Measurements from ENCODE around the gene DNAJC9. TPM values are rescaled to one million over a fixed set of nuclear protein-coding genes. Genes with fewer than 3 reads are reported as not detected.

Gene DNAJC9
- total RNA-seq, 2 experiments from 2014 or later: 70.7 to 71.6 TPM

DNA sequence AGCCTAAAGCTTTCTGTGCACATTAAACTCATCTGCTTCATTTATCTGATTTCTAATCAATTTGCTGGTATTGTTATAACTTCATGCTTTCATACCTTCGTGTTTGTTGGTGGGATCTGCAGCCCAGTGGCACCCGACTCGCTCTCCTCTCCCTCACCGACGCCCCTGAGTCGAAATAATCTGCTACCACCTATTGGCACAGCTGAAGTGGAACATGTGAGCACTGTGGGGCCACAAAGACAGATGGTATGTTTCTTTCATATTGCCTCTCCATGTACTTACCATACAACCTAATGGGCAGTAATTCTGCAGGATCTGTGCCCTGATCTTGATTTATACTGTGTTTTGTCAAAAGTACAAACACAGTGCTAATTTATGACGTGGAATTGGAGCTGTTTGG lies 12.4 kb downstream of the DNAJC9 start:
- ChIA-PET CTCF (interaction anchor here (0.9 to 1.5 kb wide), 2 partner anchors 8 to 12 kb away, joined by 3 to 5 read pairs; partner anchors contain the start of gene DNAJC9), POLR2A (interaction anchor here (1.7 kb wide), 1 partner anchor 12 kb away, joined by 12 read pairs; the partner anchor contains the start of gene DNAJC9)
- H3K9me3 Mint-ChIP-seq (ENCODE audit: insufficient read depth): no peaks in the 10 kb centered on the region
- DNase-seq: no peak
- H3K36me3 Mint-ChIP-seq (ENCODE audit: low read depth): peaks cover 43% of the 10 kb centered on the region
- H3K4me3 Mint-ChIP-seq: no peak overlapping the region
- ATAC-seq: no peak
- H3K27ac Mint-ChIP-seq: no peak overlapping the region
- no peaks in the 10 kb centered on the region for H3K27me3 Mint-ChIP-seq (ENCODE audit: low read depth)
- H3K4me1 Mint-ChIP-seq (ENCODE audit: low read depth): no peaks in the 10 kb centered on the region

DNA sequence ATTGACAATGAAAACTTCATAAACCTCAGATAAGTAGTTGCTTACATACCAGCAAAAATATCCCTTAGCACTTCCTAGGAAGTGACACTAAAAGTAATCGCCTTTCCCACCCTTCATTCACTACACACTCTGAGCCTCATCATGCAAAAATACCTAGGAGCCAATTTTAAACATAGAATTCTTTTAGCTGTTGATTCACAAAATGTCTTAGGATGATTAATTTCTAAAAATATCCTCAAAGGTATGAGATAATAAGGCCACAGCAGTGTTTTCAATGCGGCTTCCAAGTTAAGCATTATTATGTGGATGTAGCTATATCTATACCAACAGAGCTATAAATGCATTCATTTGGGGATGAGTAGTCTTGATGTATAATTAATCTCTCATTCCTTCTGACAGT lies 13.2 kb downstream of the DNAJC9 start:
- H3K36me3 Mint-ChIP-seq (ENCODE audit: low read depth): peaks cover 35% of the 10 kb centered on the region
- H3K9me3 Mint-ChIP-seq (ENCODE audit: insufficient read depth): no peaks in the 10 kb centered on the region
- H3K27me3 Mint-ChIP-seq (ENCODE audit: low read depth): no peaks in the 10 kb centered on the region
- DNase-seq (no peak), ATAC-seq (no peak)
- H3K27ac Mint-ChIP-seq: no peak overlapping the region
- ChIA-PET CTCF (interaction anchor here (0.7 to 1.5 kb wide), 2 partner anchors 11 to 13 kb away, joined by 4 to 5 read pairs; partner anchors contain the start of gene DNAJC9), POLR2A (interaction anchor here (1.7 kb wide), 1 partner anchor 13 kb away, joined by 12 read pairs; the partner anchor contains the start of gene DNAJC9)
- no peak overlapping the region for H3K4me3 Mint-ChIP-seq
- H3K4me1 Mint-ChIP-seq (ENCODE audit: low read depth): no peaks in the 10 kb centered on the region

DNA sequence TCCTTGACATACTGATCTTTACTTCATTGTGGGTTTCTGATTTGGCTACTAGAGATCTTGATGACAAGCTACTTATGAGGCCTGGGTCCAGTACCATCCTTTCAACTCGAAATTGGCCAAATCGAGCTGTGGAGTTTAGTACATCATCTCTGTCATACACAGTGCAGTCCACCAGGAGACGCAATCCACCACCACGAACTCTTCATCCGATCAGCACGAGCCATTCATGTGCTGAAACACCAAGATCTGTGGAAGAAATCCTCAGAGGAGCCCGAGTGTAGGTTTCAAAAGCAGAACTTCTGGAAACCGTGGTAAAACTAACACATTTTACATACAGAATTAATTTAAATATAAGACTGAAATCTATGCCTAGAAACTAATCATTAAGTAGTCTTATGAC lies 14.2 kb downstream of the DNAJC9 start:
- Mint-ChIP-seq H3K9me3 (ENCODE audit: insufficient read depth) (no peaks in the 10 kb centered on the region), H3K27me3 (ENCODE audit: low read depth) (no peaks in the 10 kb centered on the region), H3K4me1 (ENCODE audit: low read depth) (no peaks in the 10 kb centered on the region), H3K27ac (no peak overlapping the region), H3K36me3 (ENCODE audit: low read depth) (peaks cover 31% of the 10 kb centered on the region), H3K4me3 (no peak overlapping the region)
- POLR2A ChIA-PET: interaction anchor here (0.7 kb wide), 1 partner anchor 390 kb away, joined by 3 read pairs; no protein-coding TSS in a partner anchor
- ATAC-seq (no peak), DNase-seq (no peak)
- CTCF ChIA-PET: no interaction called here

DNA sequence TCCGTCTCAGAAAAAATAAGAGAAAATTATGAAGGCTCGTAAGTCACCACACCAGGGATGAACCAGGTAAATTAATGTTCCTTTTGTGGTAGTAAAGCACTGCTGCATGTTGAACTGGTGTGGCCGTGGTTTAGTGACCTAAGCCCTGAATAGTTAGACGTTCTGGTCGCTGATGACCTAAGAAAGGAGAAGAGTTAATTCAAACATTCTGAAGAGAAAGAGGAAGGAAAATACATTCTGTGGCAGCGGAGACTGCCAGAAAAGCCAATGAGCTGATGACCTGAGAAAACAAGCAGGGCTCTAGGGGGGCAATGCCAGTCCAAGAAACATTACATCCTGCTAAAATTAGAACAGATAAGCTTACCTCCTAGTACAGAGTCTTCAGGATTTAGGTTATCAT lies 17.5 kb downstream of the DNAJC9 start:
- CTCF ChIA-PET: no interaction called here
- H3K36me3 Mint-ChIP-seq (ENCODE audit: low read depth): peaks cover 12% of the 10 kb centered on the region
- POLR2A ChIA-PET: no interaction called here
- H3K27me3 Mint-ChIP-seq (ENCODE audit: low read depth): no peaks in the 10 kb centered on the region
- ATAC-seq (no peak), DNase-seq (no peak)
- H3K4me1 Mint-ChIP-seq (ENCODE audit: low read depth): no peaks in the 10 kb centered on the region
- H3K27ac Mint-ChIP-seq: no peak overlapping the region
- no peak overlapping the region for H3K4me3 Mint-ChIP-seq
- no peaks in the 10 kb centered on the region for H3K9me3 Mint-ChIP-seq (ENCODE audit: insufficient read depth)

DNA sequence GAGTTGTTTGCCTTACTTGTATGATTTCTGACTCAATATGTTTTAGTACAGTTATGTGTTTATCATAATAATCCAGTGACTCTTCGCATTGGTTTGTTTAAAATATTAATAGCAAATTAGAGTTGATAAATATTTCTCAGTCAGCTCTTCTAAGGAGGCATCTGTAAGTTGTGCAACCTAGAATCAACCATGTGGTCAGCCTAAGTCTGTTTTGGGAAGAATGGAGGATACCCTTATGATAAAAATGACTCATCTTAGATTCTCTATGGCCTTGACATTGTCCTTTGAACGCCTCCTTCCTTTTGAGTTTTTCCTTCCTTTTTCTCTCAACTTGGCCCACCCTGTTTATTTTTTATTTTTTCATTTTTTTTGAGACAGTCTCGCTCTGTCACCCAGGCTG lies 18.8 kb downstream of the DNAJC9 start:
- Mint-ChIP-seq H3K27ac (no peak overlapping the region), H3K4me3 (no peak overlapping the region)

DNA sequence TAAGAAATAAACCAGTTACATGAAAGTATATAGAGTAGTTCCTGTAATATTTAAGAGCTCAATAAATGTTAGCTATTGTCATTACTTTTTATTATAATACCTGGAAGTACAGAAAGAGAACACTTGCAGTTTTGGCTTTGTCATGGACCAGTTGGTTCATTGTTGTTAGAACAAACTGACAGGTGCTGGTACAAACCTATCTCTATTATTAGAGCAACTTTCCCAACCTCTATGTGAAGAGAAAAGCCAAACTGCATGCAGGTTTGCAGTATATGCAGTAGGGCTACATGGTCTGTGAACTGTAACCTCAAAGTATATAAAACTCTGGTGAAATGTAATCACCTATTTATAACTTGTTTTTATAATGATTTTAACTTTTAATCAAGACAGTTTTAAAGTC lies 20.4 kb downstream of the DNAJC9 start:
- DNase-seq (no peak), ATAC-seq (no peak)
- H3K27ac Mint-ChIP-seq: no peak overlapping the region
- CTCF ChIA-PET: interaction anchor here (0.9 kb wide), 1 partner anchor 9 kb away, joined by 3 read pairs; no protein-coding TSS in a partner anchor
- H3K4me1 Mint-ChIP-seq (ENCODE audit: low read depth): no peaks in the 10 kb centered on the region
- H3K9me3 Mint-ChIP-seq (ENCODE audit: insufficient read depth): no peaks in the 10 kb centered on the region
- POLR2A ChIA-PET: no interaction called here
- no peaks in the 10 kb centered on the region for H3K27me3 Mint-ChIP-seq (ENCODE audit: low read depth)
- H3K4me3 Mint-ChIP-seq: no peak overlapping the region
- H3K36me3 Mint-ChIP-seq (ENCODE audit: low read depth): peaks cover 7% of the 10 kb centered on the region

More for the DNA sequence above, 18.8 kb downstream of the DNAJC9 start:
- no peaks in the 10 kb centered on the region for H3K27me3 Mint-ChIP-seq (ENCODE audit: low read depth)
- H3K36me3 Mint-ChIP-seq (ENCODE audit: low read depth): peaks cover 9% of the 10 kb centered on the region
- H3K4me1 Mint-ChIP-seq (ENCODE audit: low read depth): no peaks in the 10 kb centered on the region
- no peaks in the 10 kb centered on the region for H3K9me3 Mint-ChIP-seq (ENCODE audit: insufficient read depth)
- ATAC-seq: no peak
- CTCF ChIA-PET: no interaction called here
- POLR2A ChIA-PET: no interaction called here
- no peak for DNase-seq

DNA sequence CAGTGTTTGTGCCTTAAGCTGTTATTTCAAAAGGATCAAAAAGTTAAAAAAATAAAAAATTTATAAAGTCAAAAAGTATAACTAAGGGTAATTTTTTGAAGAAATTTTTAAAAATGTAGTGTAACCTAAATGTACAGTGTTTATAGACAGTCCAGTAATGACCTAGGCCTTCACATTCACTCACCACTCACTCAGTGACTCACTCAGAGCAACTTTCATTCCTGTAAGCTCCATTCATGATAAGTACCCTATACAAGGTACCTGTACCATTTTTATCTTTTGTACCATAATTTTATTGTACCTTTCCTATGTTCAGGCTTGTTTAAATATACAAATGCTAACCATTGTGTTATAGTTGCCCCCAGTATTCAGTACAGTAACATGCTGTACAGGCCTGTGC lies 21.5 kb downstream of the DNAJC9 start:
- H3K4me1 Mint-ChIP-seq (ENCODE audit: low read depth): no peaks in the 10 kb centered on the region
- ChIA-PET CTCF (no interaction called here), POLR2A (no interaction called here)
- H3K9me3 Mint-ChIP-seq (ENCODE audit: insufficient read depth): no peaks in the 10 kb centered on the region
- H3K36me3 Mint-ChIP-seq (ENCODE audit: low read depth): peaks cover 5% of the 10 kb centered on the region
- no peak overlapping the region for H3K27ac Mint-ChIP-seq
- no peak for DNase-seq
- no peaks in the 10 kb centered on the region for H3K27me3 Mint-ChIP-seq (ENCODE audit: low read depth)
- no peak overlapping the region for H3K4me3 Mint-ChIP-seq
- no peak for ATAC-seq

DNA sequence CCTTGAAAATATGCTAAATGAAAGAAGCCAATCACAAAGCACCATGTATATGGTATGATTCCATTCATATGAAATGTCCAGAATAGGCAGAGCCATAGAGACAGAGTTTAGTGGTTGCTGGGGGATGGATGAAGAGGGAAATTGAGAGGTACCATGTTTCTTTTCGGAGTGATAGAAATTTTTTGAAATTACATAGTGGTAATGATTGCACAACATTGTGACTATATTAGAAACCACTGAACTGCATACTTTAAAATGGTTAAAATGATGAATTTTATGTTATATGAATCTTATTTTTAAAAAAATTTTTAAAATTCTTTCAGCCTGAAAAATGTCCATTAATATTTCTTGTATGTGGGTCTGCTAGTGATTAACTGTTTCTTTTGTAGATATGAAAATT lies 26.1 kb downstream of the DNAJC9 start:
- Mint-ChIP-seq H3K4me1 (ENCODE audit: low read depth) (no peaks in the 10 kb centered on the region), H3K36me3 (ENCODE audit: low read depth) (peaks cover 24% of the 10 kb centered on the region), H3K4me3 (no peak overlapping the region), H3K27ac (no peak overlapping the region), H3K9me3 (ENCODE audit: insufficient read depth) (no peaks in the 10 kb centered on the region), H3K27me3 (ENCODE audit: low read depth) (no peaks in the 10 kb centered on the region)
- CTCF ChIA-PET: no interaction called here
- ATAC-seq (no peak), DNase-seq (no peak)
- POLR2A ChIA-PET: no interaction called here

DNA sequence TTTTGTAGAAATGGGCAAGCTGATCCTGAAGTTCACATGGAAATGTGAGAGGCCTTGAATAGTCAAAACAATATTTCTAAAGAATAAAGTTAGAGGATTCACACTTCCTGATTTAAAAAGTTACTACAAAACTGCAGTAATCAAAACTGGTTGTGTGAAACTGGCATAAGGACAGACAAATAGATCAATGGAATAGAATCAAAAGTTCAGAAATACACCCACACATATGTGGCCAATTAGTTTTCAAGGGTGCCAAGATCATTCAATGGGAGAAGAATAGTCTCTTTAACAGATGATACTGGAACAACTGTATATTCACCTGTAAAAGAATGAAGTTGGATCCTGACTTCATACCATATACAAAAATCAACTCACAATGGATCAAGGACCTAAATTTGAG lies 27.7 kb downstream of the DNAJC9 start:
- peaks cover 29% of the 10 kb centered on the region for H3K36me3 Mint-ChIP-seq (ENCODE audit: low read depth)
- H3K4me3 Mint-ChIP-seq: no peak overlapping the region
- ChIA-PET POLR2A (no interaction called here), CTCF (interaction anchor here (1.0 to 1.5 kb wide), 5 partner anchors 12 to 122 kb away, joined by 3 to 4 read pairs (median 3); partner anchors contain the start of gene P4HA1)
- no peaks in the 10 kb centered on the region for H3K9me3 Mint-ChIP-seq (ENCODE audit: insufficient read depth)
- no peak overlapping the region for H3K27ac Mint-ChIP-seq
- no peaks in the 10 kb centered on the region for H3K27me3 Mint-ChIP-seq (ENCODE audit: low read depth)
- no peak for DNase-seq
- ATAC-seq: no peak
- H3K4me1 Mint-ChIP-seq (ENCODE audit: low read depth): no peaks in the 10 kb centered on the region

DNA sequence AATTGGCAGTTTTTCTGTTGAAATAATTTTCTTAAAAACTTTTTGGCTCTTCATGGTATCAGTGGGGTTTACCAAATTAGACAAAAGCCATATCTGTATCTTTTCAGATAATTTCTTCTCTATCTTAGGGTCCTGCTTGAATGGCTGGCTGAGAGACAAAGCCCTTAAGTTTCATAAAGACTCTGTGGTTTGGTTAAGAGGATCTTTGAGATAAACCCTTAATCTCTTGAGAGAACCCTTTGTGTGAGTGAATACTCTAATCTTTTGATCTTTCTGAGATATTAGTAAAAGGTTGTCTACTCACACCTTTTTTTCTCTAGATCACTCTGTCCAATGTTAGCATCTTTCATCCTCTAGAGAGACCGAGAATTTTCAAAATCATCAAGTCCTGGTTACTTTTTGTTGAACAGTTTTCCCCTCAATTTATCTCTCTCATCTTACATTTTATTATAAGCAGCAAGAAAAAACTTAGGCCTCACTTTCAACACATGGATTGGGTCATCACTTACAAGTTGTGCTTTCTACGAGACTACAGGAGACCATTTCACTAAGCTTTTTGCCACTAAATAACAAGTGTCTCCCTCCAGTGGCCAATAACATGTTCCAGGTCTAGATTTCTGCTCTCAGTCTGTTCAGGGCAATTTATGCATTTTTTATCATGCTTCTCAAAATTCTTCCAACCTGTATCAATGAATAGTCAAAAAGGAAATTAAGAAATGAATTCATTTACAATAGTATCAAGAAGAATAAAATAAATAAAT lies 28.4 kb downstream of the DNAJC9 start:
- DNase-seq (no peak), ATAC-seq (no peak)
- Mint-ChIP-seq H3K27me3 (ENCODE audit: low read depth) (no peaks in the 10 kb centered on the region), H3K4me3 (no peak overlapping the region), H3K27ac (no peak overlapping the region), H3K4me1 (ENCODE audit: low read depth) (no peaks in the 10 kb centered on the region), H3K9me3 (ENCODE audit: insufficient read depth) (no peaks in the 10 kb centered on the region), H3K36me3 (ENCODE audit: low read depth) (peaks cover 31% of the 10 kb centered on the region)
- ChIA-PET CTCF (interaction anchor here (1.0 to 1.5 kb wide), 6 partner anchors 11 to 122 kb away, joined by 3 to 5 read pairs (median 3); partner anchors contain the start of gene P4HA1), POLR2A (no interaction called here)

DNA sequence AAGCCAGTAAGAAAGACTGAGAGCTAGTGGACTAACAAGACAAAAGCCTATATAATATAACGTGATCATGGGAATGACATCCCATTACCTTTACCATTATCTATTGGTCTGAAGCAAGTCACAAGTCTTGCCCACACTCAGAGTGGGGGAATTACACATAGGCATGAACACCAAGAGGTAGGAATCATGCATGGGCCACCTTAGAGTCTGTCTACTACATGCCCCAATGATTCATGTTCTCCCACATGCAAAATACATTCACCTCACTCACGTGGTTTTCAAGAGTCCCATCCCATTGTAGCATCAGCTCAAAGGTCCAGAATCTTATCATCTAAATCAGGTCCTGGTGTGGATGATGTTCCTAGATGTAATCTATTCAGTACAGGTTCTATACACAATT lies 29.4 kb downstream of the DNAJC9 start:
- Mint-ChIP-seq H3K27me3 (ENCODE audit: low read depth) (no peaks in the 10 kb centered on the region), H3K9me3 (ENCODE audit: insufficient read depth) (no peaks in the 10 kb centered on the region), H3K27ac (no peak overlapping the region), H3K4me3 (no peak overlapping the region), H3K4me1 (ENCODE audit: low read depth) (no peaks in the 10 kb centered on the region), H3K36me3 (ENCODE audit: low read depth) (peaks cover 31% of the 10 kb centered on the region)
- CTCF ChIA-PET: interaction anchor here (1.0 to 1.5 kb wide), 3 partner anchors 10 to 47 kb away, joined by 3 to 5 read pairs (median 3); no protein-coding TSS in a partner anchor
- DNase-seq (no peak), ATAC-seq (no peak)
- POLR2A ChIA-PET: no interaction called here

DNA sequence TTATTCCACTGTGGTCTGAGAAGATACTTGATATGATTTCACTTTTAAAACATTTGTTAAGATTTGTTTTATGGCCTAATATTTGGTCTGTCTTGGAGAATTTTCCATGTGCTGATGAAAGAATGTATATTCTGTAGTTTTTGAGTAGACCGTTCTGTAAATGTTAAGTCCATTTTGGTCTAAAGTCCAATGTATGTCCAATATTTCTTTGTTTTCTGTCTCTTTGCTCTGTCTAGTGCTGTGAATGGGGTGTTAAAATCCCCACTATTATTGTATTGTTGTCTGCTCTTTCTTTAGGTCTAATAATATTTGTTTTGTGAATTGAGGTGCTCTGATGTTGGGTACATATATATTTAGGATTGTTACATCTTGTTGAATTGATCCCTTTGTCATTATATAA lies 31.3 kb downstream of the DNAJC9 start:
- DNase-seq (no peak), ATAC-seq (no peak)
- Mint-ChIP-seq H3K4me1 (ENCODE audit: low read depth) (no peaks in the 10 kb centered on the region), H3K27me3 (ENCODE audit: low read depth) (no peaks in the 10 kb centered on the region), H3K27ac (no peak overlapping the region), H3K9me3 (ENCODE audit: insufficient read depth) (no peaks in the 10 kb centered on the region), H3K36me3 (ENCODE audit: low read depth) (peaks cover 28% of the 10 kb centered on the region), H3K4me3 (no peak overlapping the region)
- ChIA-PET POLR2A (no interaction called here), CTCF (no interaction called here)

All from activated CD8-positive, alpha-beta T cell treated with anti-CD3 and anti-CD28 coated beads, Interleukin-2, amount 10 ng/mL, durations not matched to agents 7 days and 5 days (primary cell).